H1 (cell line): Measurements from ENCODE around the gene TDRD1. TPM values are rescaled to one million over a fixed set of nuclear protein-coding genes. Genes with fewer than 3 reads are reported as not detected.

Experiments
- CTCF ChIA-PET: fragments of 300-600 bp; sonication (Branson Sonifier 250); formaldehyde crosslinking; loops from one replicate; lab custom pipeline; 2021; ENCODE audit not compliant: partially characterized antibody; lab: Charles Lee
- POLR2A ChIA-PET: fragments of 300-600 bp; sonication (Branson Sonifier 250); formaldehyde crosslinking; loops from one replicate; lab custom pipeline; 2021; ENCODE audit warnings: inconsistent platforms; ENCODE audit not compliant: partially characterized antibody; lab: Charles Lee
- DNase-seq, 2 experiments: peaks; one replicate each; pipeline versions ENCODE4 v3.0.0 to v3.0.0-alpha.2; 2010 to 2022; ENCODE audit warnings: low spot score in 2 of 2, low read depth in 1 of 2, mixed read lengths in 1 of 2
- FAIRE-seq: peaks from 2 replicates; lab custom pipeline; 2011; peaks lifted over from hg19 to GRCh38; lab: Jason Lieb, UNC
- H2AFZ ChIP-seq: 2 replicates; pipeline ENCODE4 v1.8.1; 2012; ENCODE audit warnings: low read length, inconsistent platforms
- H2AK5ac ChIP-seq: 2 replicates; pipeline ENCODE4 v1.6.1; 2013; ENCODE audit warnings: low read depth, low read length
- H2BK120ac ChIP-seq: replicated peaks from 2 replicates; pipeline ENCODE3; 2013; ENCODE audit warnings: low read depth, low read length, inconsistent platforms
- H2BK12ac ChIP-seq: 2 replicates; pipeline ENCODE4 v1.6.1; 2013; ENCODE audit warnings: low read depth, low read length
- H2BK15ac ChIP-seq: 2 replicates; pipeline ENCODE4 v1.6.1; 2013; ENCODE audit warnings: low read length
- H2BK20ac ChIP-seq: 2 replicates; pipeline ENCODE4 v1.6.1; 2013; ENCODE audit warnings: low read length
- H2BK5ac ChIP-seq: 2 replicates; pipeline ENCODE4 v1.6.1; 2013; ENCODE audit warnings: low read depth, low read length
- H3K14ac ChIP-seq: 2 replicates; pipeline ENCODE4 v1.6.1; 2013; ENCODE audit warnings: inconsistent platforms; ENCODE audit not compliant: insufficient read length
- H3K18ac ChIP-seq: 2 replicates; pipeline ENCODE4 v1.6.1; 2013; ENCODE audit warnings: low read length; ENCODE audit errors: extremely low read depth
- H3K23ac ChIP-seq: 2 replicates; pipeline ENCODE4 v1.6.1; 2013; ENCODE audit warnings: inconsistent platforms; ENCODE audit not compliant: insufficient read length
- H3K23me2 ChIP-seq: 2 replicates; pipeline ENCODE4 v1.6.1; 2013; ENCODE audit warnings: low read depth, low read length
- H3K27ac ChIP-seq: 2 replicates; pipeline ENCODE4 v1.6.1; 2011; ENCODE audit warnings: low read depth, low read length, inconsistent platforms
- H3K27me3 ChIP-seq, 4 experiments: replicated peaks in 1 of 4; 1 replicate in 1 of 4; 2 replicates in 3 of 4; pipeline versions ENCODE4 v1.6.1 to v1.8.1; 2011 to 2013; ENCODE audit warnings: low read length in 3 of 4, mild to moderate bottlenecking in 3 of 4, inconsistent platforms in 2 of 4, mixed read lengths in 2 of 4, moderate library complexity in 1 of 4; ENCODE audit not compliant: control insufficient read depth in 3 of 4, insufficient read depth in 3 of 4; ENCODE audit errors: extremely low read depth in 1 of 4
- H3K36me3 ChIP-seq, 4 experiments: 2 replicates each; pipeline versions ENCODE4 v1.6.1 to v1.8.1; 2011 to 2013; ENCODE audit warnings: mild to moderate bottlenecking in 4 of 4, low read length in 3 of 4, moderate library complexity in 2 of 4, control low read depth in 1 of 4, inconsistent platforms in 1 of 4; ENCODE audit not compliant: insufficient read depth in 4 of 4, control insufficient read depth in 2 of 4
- H3K4ac ChIP-seq: replicated peaks from 2 replicates; pipeline ENCODE3; 2013; ENCODE audit warnings: low read length, low read depth, mixed read lengths, inconsistent platforms; ENCODE audit not compliant: insufficient read length
- H3K4me1 ChIP-seq, 4 experiments: replicated peaks in 1 of 4; 1 replicate in 1 of 4; 2 replicates in 3 of 4; pipeline versions ENCODE4 v1.6.1 to v1.8.1; 2011 to 2013; ENCODE audit warnings: low read length in 3 of 4, inconsistent platforms in 2 of 4, mixed read lengths in 1 of 4; ENCODE audit not compliant: insufficient read depth in 4 of 4, control insufficient read depth in 3 of 4
- H3K4me2 ChIP-seq, 2 experiments: 2 replicates each; pipeline versions ENCODE4 v1.6.1 to v1.8.1; 2011 to 2013; ENCODE audit warnings: low read depth in 2 of 2, low read length in 2 of 2, control low read depth in 1 of 2, inconsistent platforms in 1 of 2, mild to moderate bottlenecking in 1 of 2; ENCODE audit not compliant: insufficient read depth in 1 of 2
- H3K4me3 ChIP-seq, 4 experiments: fragments of 200-600, 300-600 bp in 1 of 4; sonication (generic), shearing (Covaris generic), sonication (Bioruptor Twin) in 1 of 4; 2 replicates each; pipeline versions ENCODE4 v1.5.1 to v1.8.1; 2011 to 2016; ENCODE audit warnings: low read length in 4 of 4, low read depth in 3 of 4, control low read depth in 2 of 4, inconsistent platforms in 2 of 4, mild to moderate bottlenecking in 2 of 4, mixed read lengths in 1 of 4, moderate library complexity in 1 of 4; ENCODE audit not compliant: insufficient read depth in 2 of 4; ENCODE audit errors: extremely low read depth in 1 of 4
- H3K56ac ChIP-seq: replicated peaks from 2 replicates; pipeline ENCODE3; 2013; ENCODE audit warnings: low read depth, mild to moderate bottlenecking, mixed read lengths, low read length, inconsistent platforms; ENCODE audit not compliant: insufficient read length
- H3K79me1 ChIP-seq: 2 replicates; pipeline ENCODE4 v1.6.1; 2013; ENCODE audit warnings: low read depth, low read length, control low read depth
- H3K79me2 ChIP-seq, 2 experiments: 2 replicates each; pipeline versions ENCODE4 v1.6.1 to v1.8.1; 2012 to 2013; ENCODE audit warnings: low read length in 2 of 2, mild to moderate bottlenecking in 2 of 2, inconsistent platforms in 1 of 2; ENCODE audit not compliant: insufficient read depth in 2 of 2, control insufficient read depth in 1 of 2
- H3K9ac ChIP-seq, 4 experiments: replicated peaks in 1 of 4; 1 replicate in 1 of 4; 2 replicates in 3 of 4; pipeline versions ENCODE4 v1.6.1 to v1.8.1; 2011 to 2013; ENCODE audit warnings: low read depth in 3 of 4, low read length in 3 of 4, control low read depth in 2 of 4, mild to moderate bottlenecking in 2 of 4, moderate library complexity in 2 of 4, inconsistent platforms in 1 of 4; ENCODE audit errors: extremely low read depth in 1 of 4
- H3K9me3 ChIP-seq, 2 experiments: 2 replicates each; pipeline versions ENCODE4 v1.6.1 to v1.8.1; 2012 to 2013; ENCODE audit warnings: mild to moderate bottlenecking in 2 of 2, moderate library complexity in 2 of 2, control low read depth in 1 of 2, inconsistent platforms in 1 of 2, low read depth in 1 of 2, low read length in 1 of 2, mixed read lengths in 1 of 2; ENCODE audit not compliant: insufficient read depth in 2 of 2
- H4K20me1 ChIP-seq, 2 experiments: replicated peaks in 1 of 2; 2 replicates each; pipeline versions ENCODE3 to v1.8.1; 2011 to 2013; ENCODE audit warnings: inconsistent platforms in 2 of 2, low read length in 2 of 2, mild to moderate bottlenecking in 1 of 2; ENCODE audit not compliant: insufficient read depth in 2 of 2, control insufficient read depth in 1 of 2
- H4K5ac ChIP-seq: 2 replicates; pipeline ENCODE4 v1.6.1; 2013; ENCODE audit warnings: low read length, low read depth, mixed read lengths, inconsistent platforms; ENCODE audit not compliant: insufficient read length
- H4K8ac ChIP-seq: 2 replicates; pipeline ENCODE4 v1.8.0; 2013; ENCODE audit warnings: mild to moderate bottlenecking, moderate library complexity, low read length, inconsistent platforms; ENCODE audit not compliant: insufficient read depth; ENCODE audit errors: extremely low read depth
- H4K91ac ChIP-seq: replicated peaks from 2 replicates; pipeline ENCODE3; 2013; ENCODE audit warnings: low read length, mixed read lengths, inconsistent platforms; ENCODE audit not compliant: insufficient read length
- ASH2L ChIP-seq: fragments of 200-600, 300-600 bp; sonication (generic); IDR thresholded peaks from one replicate; pipeline ENCODE4 v1.7.1; 2017; ENCODE audit warnings: low read length
- CHD1 ChIP-seq: IDR thresholded peaks from 2 replicates; pipeline ENCODE4 v1.6.1; 2012; ENCODE audit warnings: low read depth, low read length, improper control_type of control experiment
- CTBP2 ChIP-seq: IDR thresholded peaks from 2 replicates; pipeline ENCODE4 v1.7.0; 2011; ENCODE audit warnings: borderline replicate concordance, mild to moderate bottlenecking, moderate library complexity, mixed read lengths, low read length; ENCODE audit not compliant: insufficient read depth, insufficient read length
- GTF2F1 ChIP-seq: IDR thresholded peaks from 2 replicates; pipeline ENCODE4 v1.6.1; 2012; ENCODE audit warnings: low read depth, low read length, improper control_type of control experiment, borderline replicate concordance
- KDM4A ChIP-seq: IDR thresholded peaks from one replicate; pipeline ENCODE4 v1.7.1; 2012; ENCODE audit warnings: low read depth, mild to moderate bottlenecking, moderate library complexity, low read length, inconsistent platforms; ENCODE audit not compliant: severe bottlenecking
- NRF1 ChIP-seq: IDR thresholded peaks from 2 replicates; pipeline ENCODE4 v1.6.1; 2011; ENCODE audit warnings: mild to moderate bottlenecking, low read depth, low read length, improper control_type of control experiment
- POLR2A ChIP-seq, 2 experiments: IDR thresholded peaks; 1 replicate in 1 of 2; 2 replicates in 1 of 2; pipeline ENCODE4 v1.6.1; 2011; ENCODE audit warnings: low read depth in 2 of 2, low read length in 2 of 2, mild to moderate bottlenecking in 2 of 2; ENCODE audit errors: control extremely low read depth in 1 of 2
- POLR2AphosphoS5 ChIP-seq: IDR thresholded peaks from 2 replicates; pipeline ENCODE4 v1.6.1; 2011; ENCODE audit warnings: low read depth, low read length
- RAD21 ChIP-seq, 2 experiments: IDR thresholded peaks in 1 of 2; conservative IDR thresholded peaks in 1 of 2; 2 replicates each; pipeline ENCODE4 v1.6.1; 2011; ENCODE audit warnings: low read depth in 2 of 2, low read length in 2 of 2, improper control_type of control experiment in 1 of 2, inconsistent platforms in 1 of 2, mild to moderate bottlenecking in 1 of 2, moderate library complexity in 1 of 2
- RFX5 ChIP-seq: IDR thresholded peaks from 2 replicates; pipeline ENCODE4 v1.6.1; 2011; ENCODE audit warnings: low read depth, low read length, improper control_type of control experiment, borderline replicate concordance
- TAF1 ChIP-seq: IDR thresholded peaks from 2 replicates; pipeline ENCODE4 v1.6.1; 2011; ENCODE audit warnings: mild to moderate bottlenecking, low read depth, low read length
- TBP ChIP-seq: IDR thresholded peaks from 2 replicates; pipeline ENCODE4 v1.6.1; 2011; ENCODE audit warnings: low read depth, low read length, improper control_type of control experiment
- WGBS, 2 experiments: shearing (Covaris generic) in 1 of 2; methylation state at CpG; one replicate each; pipeline versions ENCODE4 v1.1.6 to v1.1.7; 2013 to 2015; ENCODE audit warnings: low lambda C conversion rate in 2 of 2, mixed read lengths in 2 of 2, inconsistent platforms in 1 of 2, low coverage in 1 of 2, missing lambda C conversion rate in 1 of 2; ENCODE audit not compliant: insufficient replicate concordance in 2 of 2, insufficient coverage in 1 of 2, insufficient read length in 1 of 2; ENCODE audit errors: extremely low coverage in 1 of 2, missing lambda C conversion rate in 1 of 2; 5-methylcytosine and 5-hydroxymethylcytosine counted together
- polyA plus RNA-seq, 7 experiments: library from polyadenylated mRNA; depleted of rRNA in 3 of 7; stranded (reverse) in 5 of 7; unstranded in 2 of 7; fragments of >200 nt in 5 of 7; fragments of 200-250 nt in 2 of 7; gene quantifications; 1 replicate in 5 of 7; 2 replicates in 1 of 7; 4 replicates in 1 of 7; pipeline versions ENCODE4 v1.2.1 to v1.2.3, GENCODE V29; 2011 to 2013; ENCODE audit warnings: missing spikeins in 2 of 7, mixed read lengths in 2 of 7
- total RNA-seq: library from RNA; stranded (reverse); fragmentation: NEBNext Ultra II Directional; extraction: Animal tissue kit (Norgen Biotek cat#: 25700); gene quantifications from 2 replicates; pipeline ENCODE4 v1.2.1, GENCODE V29; 2021
- TF ChIP-seq, protein P1 (sequence below): IDR thresholded peaks from 2 replicates; pipeline ENCODE4 v1.6.1; 2012; ENCODE audit warnings: low read length, inconsistent platforms

The TDRD1 gene
- total and polyA plus RNA-seq, 2 of the 8 experiments (the other 6 are each of a cell fraction or from before 2014, with no cell fraction given) = 0.02 to 0.71 TPM

DNA sequence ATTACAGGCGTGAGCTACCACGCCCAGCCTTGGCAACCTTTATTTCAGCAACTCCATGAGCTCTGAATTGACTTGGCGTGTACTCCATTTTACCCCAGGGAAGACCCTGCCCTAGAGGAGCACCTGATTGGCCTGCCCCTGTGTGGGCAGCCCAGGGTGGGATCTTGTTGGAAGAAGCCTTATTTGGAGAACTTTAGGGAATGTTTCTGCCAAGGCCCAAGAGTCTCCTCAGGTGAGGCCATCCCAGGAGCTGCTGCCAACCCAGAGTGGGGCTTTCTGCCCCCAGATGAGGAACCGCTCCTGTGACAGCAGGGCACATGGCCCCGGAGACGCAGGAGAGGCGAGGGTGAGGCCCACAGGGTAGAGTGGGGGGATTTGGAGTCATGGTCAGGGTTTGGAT, 101.9 kb downstream of the TDRD1 start:
- Histone ChIP-seq H3K23me2 (no peaks in the 10 kb centered on the region), H3K18ac (no peak overlapping the region), H4K5ac (no peak overlapping the region), H3K9me3 (no peaks in the 10 kb centered on the region), H3K4me3 (no peak overlapping the region), H4K91ac (no peak overlapping the region), H4K8ac (no peak overlapping the region; the same call in 1 of the 2 replicates), H2BK20ac (no peak overlapping the region), H3K79me2 (no peaks in the 10 kb centered on the region), H3K4ac (no peak overlapping the region), H3K4me1 (no peaks in the 10 kb centered on the region; a peak in 2 of 7 replicates), H3K36me3 (no peaks in the 10 kb centered on the region), H2AK5ac (no peak overlapping the region), H3K56ac (no peak overlapping the region), H2BK5ac (no peak overlapping the region), H2AFZ (no peak overlapping the region), H3K9ac (no peak overlapping the region), H3K79me1 (no peaks in the 10 kb centered on the region), H3K14ac (no peak overlapping the region), H4K20me1 (no peaks in the 10 kb centered on the region), H3K27ac (no peak overlapping the region), H2BK15ac (no peak overlapping the region), H2BK12ac (no peak overlapping the region), H2BK120ac (no peak overlapping the region), H3K23ac (no peak overlapping the region), H3K27me3 (no peaks in the 10 kb centered on the region; a peak in 1 of 7 replicates), H3K4me2 (no peak overlapping the region)
- WGBS, 2 experiments = 71% methylated on average over 7 of the region's 7 CpGs; no CpG with 5 or more reads in 1 of the 2 experiments
- no peak for FAIRE-seq
- DNase-seq = no peak
- ChIA-PET CTCF (interaction anchor here (0.6 to 1.5 kb wide), 6 partner anchors 9 to 22 kb away, joined by 3 to 5 read pairs (median 4); no protein-coding TSS in a partner anchor), POLR2A (no interaction called here)
- no peak for TF ChIP-seq POLR2A (IDR thresholded peaks at IDR 0.05; ENCODE audit: control extremely low read depth in 1 of 2, low read depth in 2 of 2, low read length in 2 of 2)
- TF ChIP-seq GTF2F1 = no peak
- TF ChIP-seq POLR2AphosphoS5 = no peak
- no peak for TF ChIP-seq TBP
- TF ChIP-seq RAD21 (IDR thresholded peaks at IDR 0.05 in 1 of 2, conservative IDR thresholded peaks at IDR 0.05 in 1 of 2; ENCODE audit: low read depth in 2 of 2, low read length in 2 of 2) = no peak
- TF ChIP-seq, protein P1, sequence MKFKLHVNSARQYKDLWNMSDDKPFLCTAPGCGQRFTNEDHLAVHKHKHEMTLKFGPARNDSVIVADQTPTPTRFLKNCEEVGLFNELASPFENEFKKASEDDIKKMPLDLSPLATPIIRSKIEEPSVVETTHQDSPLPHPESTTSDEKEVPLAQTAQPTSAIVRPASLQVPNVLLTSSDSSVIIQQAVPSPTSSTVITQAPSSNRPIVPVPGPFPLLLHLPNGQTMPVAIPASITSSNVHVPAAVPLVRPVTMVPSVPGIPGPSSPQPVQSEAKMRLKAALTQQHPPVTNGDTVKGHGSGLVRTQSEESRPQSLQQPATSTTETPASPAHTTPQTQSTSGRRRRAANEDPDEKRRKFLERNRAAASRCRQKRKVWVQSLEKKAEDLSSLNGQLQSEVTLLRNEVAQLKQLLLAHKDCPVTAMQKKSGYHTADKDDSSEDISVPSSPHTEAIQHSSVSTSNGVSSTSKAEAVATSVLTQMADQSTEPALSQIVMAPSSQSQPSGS = no peak
- TF ChIP-seq CTBP2 = no peak
- no peak for TF ChIP-seq RFX5
- no peak for TF ChIP-seq ASH2L
- TF ChIP-seq CHD1 = no peak
- TF ChIP-seq KDM4A = no peak
- TF ChIP-seq NRF1 = no peak
- TF ChIP-seq TAF1 = no peak
